ENCODE data around the gene JUN.

DNA sequence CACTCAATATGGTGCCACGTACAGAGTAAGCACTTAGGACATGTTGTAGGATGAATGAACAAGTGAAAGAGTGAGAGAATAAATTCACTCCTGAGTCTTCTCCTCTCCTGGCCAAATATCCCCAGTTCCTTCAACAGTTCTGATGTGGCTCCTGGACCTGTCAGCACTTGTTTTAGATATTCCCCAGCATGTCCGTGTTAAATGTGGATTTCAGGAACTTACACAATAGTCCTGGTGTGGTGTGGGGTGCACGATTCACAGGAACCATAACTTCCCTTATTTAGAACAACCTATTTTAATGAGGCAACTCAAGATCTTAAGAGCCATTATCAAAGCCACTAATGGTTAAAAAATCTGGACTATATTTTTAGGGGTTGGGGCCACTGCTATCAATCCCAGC, 45.0 kb downstream of the JUN start:
- TF ChIP-seq, protein P1, sequence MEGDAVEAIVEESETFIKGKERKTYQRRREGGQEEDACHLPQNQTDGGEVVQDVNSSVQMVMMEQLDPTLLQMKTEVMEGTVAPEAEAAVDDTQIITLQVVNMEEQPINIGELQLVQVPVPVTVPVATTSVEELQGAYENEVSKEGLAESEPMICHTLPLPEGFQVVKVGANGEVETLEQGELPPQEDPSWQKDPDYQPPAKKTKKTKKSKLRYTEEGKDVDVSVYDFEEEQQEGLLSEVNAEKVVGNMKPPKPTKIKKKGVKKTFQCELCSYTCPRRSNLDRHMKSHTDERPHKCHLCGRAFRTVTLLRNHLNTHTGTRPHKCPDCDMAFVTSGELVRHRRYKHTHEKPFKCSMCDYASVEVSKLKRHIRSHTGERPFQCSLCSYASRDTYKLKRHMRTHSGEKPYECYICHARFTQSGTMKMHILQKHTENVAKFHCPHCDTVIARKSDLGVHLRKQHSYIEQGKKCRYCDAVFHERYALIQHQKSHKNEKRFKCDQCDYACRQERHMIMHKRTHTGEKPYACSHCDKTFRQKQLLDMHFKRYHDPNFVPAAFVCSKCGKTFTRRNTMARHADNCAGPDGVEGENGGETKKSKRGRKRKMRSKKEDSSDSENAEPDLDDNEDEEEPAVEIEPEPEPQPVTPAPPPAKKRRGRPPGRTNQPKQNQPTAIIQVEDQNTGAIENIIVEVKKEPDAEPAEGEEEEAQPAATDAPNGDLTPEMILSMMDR (IDR thresholded peaks at IDR 0.05; ENCODE audit: poor library complexity) = no peak
- no peak for TF ChIP-seq EZH2phosphoT487 (IDR thresholded peaks at IDR 0.05; ENCODE audit: low read depth, severe bottlenecking, unreplicated experiment)
